Adrenal gland (tissue), 12 donors: ENCODE results near the gene AQP10. TPM values are rescaled to one million over a fixed set of nuclear protein-coding genes. Genes with fewer than 3 reads are reported as not detected.

Source experiments
- DNase-seq, 7 donors: peaks; one replicate each; pipeline ENCODE4 v3.0.0-alpha.2; 2019 to 2020
- H3K27ac ChIP-seq, 5 donors: fragments of 200-600 bp; sonication (generic) in 4 of 5; 1 replicate in 3 of 5; 2 replicates in 2 of 5; pipeline versions ENCODE4 v1.5.1 to v1.8.0; 2016 to 2020; ENCODE audit warnings: mild to moderate bottlenecking in 1 of 5
- H3K27me3 ChIP-seq: fragments of 200-600 bp; 2 replicates; pipeline ENCODE4 v1.8.0; 2021
- H3K36me3 ChIP-seq, 2 donors: fragments of 200-600 bp; replicated peaks in 1 of 2; 1 replicate in 1 of 2; 2 replicates in 1 of 2; pipeline versions ENCODE4 v1.5.1 to v1.8.0; 2018 to 2022
- H3K4me1 ChIP-seq, 2 donors: fragments of 200-600 bp; replicated peaks in 1 of 2; 1 replicate in 1 of 2; 2 replicates in 1 of 2; pipeline versions ENCODE4 v1.5.1 to v1.8.0; 2018 to 2021
- H3K4me3 ChIP-seq, 4 donors: fragments of 200-600 bp; sonication (generic) in 3 of 4; one replicate each; pipeline ENCODE4 v1.5.1; 2016 to 2018
- H3K9me3 ChIP-seq, 3 donors: fragments of 200-600 bp; sonication (generic) in 1 of 3; replicated peaks in 1 of 3; 1 replicate in 2 of 3; 2 replicates in 1 of 3; pipeline versions ENCODE4 v1.5.1 to v1.8.0; 2016 to 2021
- POLR2A ChIP-seq, 2 donors: fragments of 450-650 bp; IDR thresholded peaks; one replicate each; pipeline ENCODE4 v1.6.1; 2017; ENCODE audit warnings: antibody characterized with exemption in 2 of 2, mild to moderate bottlenecking in 2 of 2, moderate library complexity in 1 of 2
- WGBS, 4 donors: extraction: QIAGEN DNeasy Blood & Tissue Kit in 2 of 4; methylation state at CpG; one replicate each; pipeline versions ENCODE4 v1.1.5 to v1.1.7; 2013 to 2017; 5-methylcytosine and 5-hydroxymethylcytosine counted together
- intact Hi-C, 2 donors: fragments of 100-400 bp; cut with DNase I; formaldehyde crosslinking; loops; one replicate each; pipeline versions ENCODE4 v1.14.1 to v1.15.0; 2022 to 2023
- polyA plus RNA-seq, 3 donors: library from polyadenylated mRNA; stranded (reverse); fragments of 200-250 nt in 2 of 3; fragments of 350-450 nt in 1 of 3; fragmentation: Illumina TruSeq in 1 of 3; extraction: RNeasy Lipid Tissue Mini Kit (QIAGEN cat#74804) in 1 of 3; gene quantifications; one replicate each; pipeline ENCODE4 v1.2.3, GENCODE V29; 2013 to 2014
- total RNA-seq, 9 donors: library from RNA; depleted of rRNA in 4 of 9; stranded (reverse); fragments of >200 nt in 4 of 9; fragments of 120-200 nt in 1 of 9; fragmentation: NEBNext Ultra II Directional in 1 of 9; extraction: Animal tissue kit (Norgen Biotek cat#: 25700) in 1 of 9; gene quantifications; one replicate each; pipeline versions ENCODE4 v1.1.0 to v1.2.4, GENCODE V29; 2013 to 2023
- TF ChIP-seq, protein P1 (sequence below), 6 experiments: fragments of 450-650 bp in 4 of 6; fragments of 200-600 bp in 2 of 6; sonication (generic) in 1 of 6; IDR thresholded peaks; 1 replicate in 5 of 6; 2 replicates in 1 of 6; pipeline versions ENCODE4 v1.5.1 to v1.8.0; 2016 to 2021; ENCODE audit warnings: antibody characterized with exemption in 6 of 6, mild to moderate bottlenecking in 2 of 6, moderate library complexity in 1 of 6
- donor health status: healthy with polysubstance abuse.
- donor health status: Bipolar disorder and iron deficiency.
- donor health status: DM: yes; HTN: yes; CAD: no.
- donor health status: DM: no; HTN: no; CAD: no.
- donor health status: DM: no; HTN: no; CAD: no.
- donor health status: DM: yes; HTN: yes; CAD: no.

The AQP10 gene
- total and polyA plus RNA-seq, 12 donors, result 0.06 TPM; not detected in 11

- Histone ChIP-seq H3K4me3 (no peak overlapping the region), H3K36me3 (peaks cover 0 to 20% of the 10 kb centered on the region in 2 donors), H3K4me1 (peaks cover 12 to 17% of the 10 kb centered on the region in 2 donors), H3K9me3 (no peaks in the 10 kb centered on the region), H3K27me3 (no peaks in the 10 kb centered on the region), H3K27ac (no peak overlapping the region)
- TF ChIP-seq, protein P1, sequence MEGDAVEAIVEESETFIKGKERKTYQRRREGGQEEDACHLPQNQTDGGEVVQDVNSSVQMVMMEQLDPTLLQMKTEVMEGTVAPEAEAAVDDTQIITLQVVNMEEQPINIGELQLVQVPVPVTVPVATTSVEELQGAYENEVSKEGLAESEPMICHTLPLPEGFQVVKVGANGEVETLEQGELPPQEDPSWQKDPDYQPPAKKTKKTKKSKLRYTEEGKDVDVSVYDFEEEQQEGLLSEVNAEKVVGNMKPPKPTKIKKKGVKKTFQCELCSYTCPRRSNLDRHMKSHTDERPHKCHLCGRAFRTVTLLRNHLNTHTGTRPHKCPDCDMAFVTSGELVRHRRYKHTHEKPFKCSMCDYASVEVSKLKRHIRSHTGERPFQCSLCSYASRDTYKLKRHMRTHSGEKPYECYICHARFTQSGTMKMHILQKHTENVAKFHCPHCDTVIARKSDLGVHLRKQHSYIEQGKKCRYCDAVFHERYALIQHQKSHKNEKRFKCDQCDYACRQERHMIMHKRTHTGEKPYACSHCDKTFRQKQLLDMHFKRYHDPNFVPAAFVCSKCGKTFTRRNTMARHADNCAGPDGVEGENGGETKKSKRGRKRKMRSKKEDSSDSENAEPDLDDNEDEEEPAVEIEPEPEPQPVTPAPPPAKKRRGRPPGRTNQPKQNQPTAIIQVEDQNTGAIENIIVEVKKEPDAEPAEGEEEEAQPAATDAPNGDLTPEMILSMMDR (IDR thresholded peaks at IDR 0.05), result no peak
- no peak for TF ChIP-seq POLR2A (IDR thresholded peaks at IDR 0.05)
- no peak for DNase-seq
- intact Hi-C loops, result no loop called here
- WGBS, 4 donors, result 70 to 83% (median 73%) methylated on average over 11 to 14 of the region's 14 CpGs
These were observed 30.6 kb downstream of the AQP10 start for GRCh38 chr1:154351363-154352068.

DNA sequence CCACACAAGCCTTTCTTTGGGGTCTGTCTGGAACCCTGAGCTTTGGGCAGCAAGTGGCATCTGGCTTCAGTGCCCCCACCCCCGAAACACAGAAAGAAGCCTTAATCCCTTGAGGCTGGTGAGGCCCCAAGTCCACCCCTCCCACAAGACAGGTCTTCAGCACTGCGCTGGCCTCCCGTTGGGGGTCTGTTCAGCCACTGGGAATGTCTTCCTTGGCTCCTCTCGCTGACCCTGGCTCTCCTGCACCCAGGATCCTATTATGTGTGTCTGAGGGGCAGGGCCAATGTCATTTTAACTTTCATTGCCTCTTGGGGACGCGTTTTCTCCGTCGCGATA is 31.3 kb downstream of the AQP10 start:
- Histone ChIP-seq H3K9me3 (no peaks in the 10 kb centered on the region), H3K4me3 (peak overlapping the region in 1 of 4 donors; percentile 44), H3K36me3 (peaks cover 0 to 13% of the 10 kb centered on the region in 2 donors), H3K27me3 (no peaks in the 10 kb centered on the region), H3K4me1 (peaks cover 12 to 17% of the 10 kb centered on the region in 2 donors), H3K27ac (peak overlapping the region in 3 of 5 donors; percentile 49 to 84 (median 69))
- TF ChIP-seq, protein P1 (IDR thresholded peaks at IDR 0.05), result no peak
- WGBS, 4 donors, result 17 to 29% (median 24%) methylated on average over 8 to 9 of the region's 9 CpGs
- no peak for DNase-seq
- intact Hi-C loops, result no loop called here

GRCh38 chr1:154352581-154353459 is 31.9 kb downstream of the AQP10 start:
- Histone ChIP-seq H3K27ac (peak overlapping the region in 3 of 5 donors; percentile 49 to 84 (median 69)), H3K4me3 (peak overlapping the region in 2 of 4 donors; percentile 23 to 44), H3K27me3 (no peaks in the 10 kb centered on the region), H3K4me1 (peaks cover 12 to 17% of the 10 kb centered on the region in 2 donors), H3K9me3 (no peaks in the 10 kb centered on the region), H3K36me3 (peaks cover 0 to 13% of the 10 kb centered on the region in 2 donors)
- TF ChIP-seq POLR2A (IDR thresholded peaks at IDR 0.05), result peak in 1 of 2 donors; percentile 37
- TF ChIP-seq, protein P1 (IDR thresholded peaks at IDR 0.05), result peak in 1 of 6 experiments; percentile 1
- 5 to 10% (median 6%) methylated on average over 26 to 41 of the region's 41 CpGs for WGBS, 4 donors
- intact Hi-C loops, result no loop called here
- DNase-seq, result peak; percentile 45 to 78 (median 60)

GRCh38 chr1:154353460-154353904 is 32.6 kb downstream of the AQP10 start:
- H3K27ac ChIP-seq, result peak overlapping the region in 3 of 5 donors; percentile 49 to 84 (median 69)
- no peak for TF ChIP-seq POLR2A (IDR thresholded peaks at IDR 0.05)
- TF ChIP-seq, protein P1 (IDR thresholded peaks at IDR 0.05), result peak in 4 of 6 experiments; percentile 6 to 43 (median 28)
- H3K9me3 ChIP-seq, result no peaks in the 10 kb centered on the region
- H3K4me3 ChIP-seq, result peak overlapping the region in 1 of 4 donors; percentile 44
- peaks cover 0 to 10% of the 10 kb centered on the region in 2 donors for H3K36me3 ChIP-seq
- intact Hi-C loops, result no loop called here
- peaks cover 12 to 17% of the 10 kb centered on the region in 2 donors for H3K4me1 ChIP-seq
- peak in 6 of 7 donors; percentile 43 to 76 (median 68) for DNase-seq
- WGBS, 4 donors, result 4 to 18% (median 7%) methylated on average over 1 of the region's 1 CpG
- no peaks in the 10 kb centered on the region for H3K27me3 ChIP-seq
